ENCODE results near the gene MRTFA.
"Not testable (repeated sequence)": the region's sequence is repeated elsewhere in the genome, so short reads cannot be mapped to it uniquely, and the experiment has no call there.

The MRTFA gene

GRCh38 chr22:40636380-40637182 is at the start of gene MRTFA:
Gene MRTFA, minus strand, starts transcription at chr22:40636719.
- peak; percentile 99 for DNase-seq (ENCODE audit: low read depth in 2 of 2)

GRCh38 chr22:40685406-40685805 is 48.9 kb upstream of the MRTFA start:
- DNase-seq (ENCODE audit: low read depth in 2 of 2) = no peak

GRCh38 chr22:40684728-40685127 is 48.2 kb upstream of the MRTFA start:
- no peak for DNase-seq (ENCODE audit: low read depth in 2 of 2)

- no peak for DNase-seq (ENCODE audit: low read depth in 2 of 2)
Observed at GRCh38 chr22:40681451-40681850, 44.9 kb upstream of the MRTFA start.

- DNase-seq (ENCODE audit: low read depth in 2 of 2) = no peak
Observed at GRCh38 chr22:40680819-40681183, 44.3 kb upstream of the MRTFA start.

GRCh38 chr22:40679964-40680818 is 43.7 kb upstream of the MRTFA start:
- DNase-seq (ENCODE audit: low read depth in 2 of 2) = no peak

GRCh38 chr22:40679249-40679963 is 42.9 kb upstream of the MRTFA start, which contains the start of gene MCHR1:
Gene MCHR1, plus strand, starts transcription at chr22:40679484. Its CDS starts 169 bp downstream, at chr22:40679653.
- DNase-seq (ENCODE audit: low read depth in 2 of 2) = no peak

- DNase-seq (ENCODE audit: low read depth in 2 of 2) = no peak
Observed at GRCh38 chr22:40678493-40679248, 42.2 kb upstream of the MRTFA start.

- no peak for DNase-seq (ENCODE audit: low read depth in 2 of 2)
Observed at GRCh38 chr22:40676644-40677043, 40.1 kb upstream of the MRTFA start.

GRCh38 chr22:40676166-40676565 is 39.6 kb upstream of the MRTFA start:
- not testable (repeated sequence) for DNase-seq (ENCODE audit: low read depth in 2 of 2)

GRCh38 chr22:40674274-40674673 is 37.8 kb upstream of the MRTFA start:
- no peak for DNase-seq (ENCODE audit: low read depth in 2 of 2)

GRCh38 chr22:40673017-40673416 is 36.5 kb upstream of the MRTFA start:
- DNase-seq (ENCODE audit: low read depth in 2 of 2) = no peak

GRCh38 chr22:40671796-40672360 is 35.4 kb upstream of the MRTFA start:
- DNase-seq (ENCODE audit: low read depth in 2 of 2) = no peak

- DNase-seq (ENCODE audit: low read depth in 2 of 2) = no peak
Observed at GRCh38 chr22:40671369-40671768, 34.9 kb upstream of the MRTFA start.

GRCh38 chr22:40670058-40670457 is 33.5 kb upstream of the MRTFA start:
- no peak for DNase-seq (ENCODE audit: low read depth in 2 of 2)

GRCh38 chr22:40668611-40669411 is 32.3 kb upstream of the MRTFA start:
- DNase-seq (ENCODE audit: low read depth in 2 of 2) = no peak

GRCh38 chr22:40666151-40666848 is 29.8 kb upstream of the MRTFA start:
- DNase-seq (ENCODE audit: low read depth in 2 of 2) = no peak

GRCh38 chr22:40665312-40665711 is 28.8 kb upstream of the MRTFA start:
- DNase-seq (ENCODE audit: low read depth in 2 of 2) = no peak

GRCh38 chr22:40661671-40662070 is 25.2 kb upstream of the MRTFA start:
- no peak for DNase-seq (ENCODE audit: low read depth in 2 of 2)

GRCh38 chr22:40660730-40661129 is 24.2 kb upstream of the MRTFA start:
- DNase-seq (ENCODE audit: low read depth in 2 of 2) = no peak
